HG03520 (cell line): ENCODE results near the gene SYNJ1.
"Not testable (repeated sequence)": the region's sequence is repeated elsewhere in the genome, so short reads cannot be mapped to it uniquely, and the experiment has no call there.

Experiments
- ATAC-seq: cut with Tn5 transposase; IDR thresholded peaks from one replicate; pipeline ENCODE4 v1.9.1; 2021; ENCODE audit warnings: mild to moderate bottlenecking, moderate library complexity; ENCODE audit not compliant: unreplicated experiment

Gene SYNJ1

DNA sequence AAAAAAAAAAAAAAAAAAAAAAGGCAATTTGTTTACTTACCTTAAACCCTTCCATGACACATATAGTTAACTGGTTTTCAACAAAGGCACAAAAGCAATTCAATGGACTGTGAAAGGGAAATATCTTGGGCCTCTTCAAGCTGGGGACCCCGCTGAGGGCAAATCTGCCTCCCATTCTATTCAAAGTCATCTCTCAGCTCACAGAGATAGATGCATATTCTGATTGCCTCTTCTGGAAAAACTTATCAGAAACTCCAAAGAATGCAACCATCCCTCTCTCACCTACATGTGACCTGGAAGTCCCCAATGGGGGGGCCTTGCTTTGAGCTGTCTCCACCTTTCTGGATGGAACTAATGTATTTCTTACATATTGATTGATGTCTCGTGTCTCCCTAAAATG is 12.1 kb upstream of the SYNJ1 start:
- no peak for ATAC-seq

DNA sequence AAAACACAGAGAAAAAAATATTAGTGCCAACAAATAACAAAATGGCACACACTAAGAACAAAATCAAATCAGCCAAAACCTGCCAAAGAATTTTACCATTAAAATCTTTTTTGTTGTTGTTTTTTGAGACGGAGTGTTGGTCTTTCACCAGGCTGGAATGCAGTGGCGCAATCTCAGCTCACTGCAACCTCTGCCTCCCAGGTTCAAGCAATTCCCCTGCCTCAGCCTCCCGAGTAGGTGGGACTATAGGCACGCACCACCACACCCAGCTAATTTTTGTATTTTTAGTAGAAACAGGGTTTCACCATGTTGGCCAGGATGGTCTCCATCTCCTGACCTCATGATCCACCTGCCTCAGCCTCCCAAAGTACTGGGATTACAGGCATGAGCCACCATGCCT is 8.3 kb upstream of the SYNJ1 start:
- ATAC-seq = not testable (repeated sequence)

DNA sequence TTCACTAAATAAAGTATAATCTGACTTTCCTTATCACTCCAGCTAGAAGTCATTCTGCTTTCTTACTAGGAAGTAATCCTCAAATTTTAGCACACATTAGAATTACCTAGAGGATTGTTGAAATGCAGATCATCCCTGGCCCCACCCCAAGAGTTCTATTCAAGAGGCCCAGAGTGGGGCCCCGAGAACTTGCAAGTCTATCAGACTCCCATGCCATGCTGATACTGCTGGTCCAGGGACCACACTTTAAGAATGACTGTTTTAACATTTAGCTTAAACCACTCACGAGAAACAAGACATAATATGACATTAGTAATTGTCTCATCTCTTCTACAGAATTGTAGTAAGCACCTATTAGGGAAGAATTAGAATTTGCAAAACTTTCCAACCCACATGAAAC is 7.7 kb upstream of the SYNJ1 start:
- no peak for ATAC-seq

DNA sequence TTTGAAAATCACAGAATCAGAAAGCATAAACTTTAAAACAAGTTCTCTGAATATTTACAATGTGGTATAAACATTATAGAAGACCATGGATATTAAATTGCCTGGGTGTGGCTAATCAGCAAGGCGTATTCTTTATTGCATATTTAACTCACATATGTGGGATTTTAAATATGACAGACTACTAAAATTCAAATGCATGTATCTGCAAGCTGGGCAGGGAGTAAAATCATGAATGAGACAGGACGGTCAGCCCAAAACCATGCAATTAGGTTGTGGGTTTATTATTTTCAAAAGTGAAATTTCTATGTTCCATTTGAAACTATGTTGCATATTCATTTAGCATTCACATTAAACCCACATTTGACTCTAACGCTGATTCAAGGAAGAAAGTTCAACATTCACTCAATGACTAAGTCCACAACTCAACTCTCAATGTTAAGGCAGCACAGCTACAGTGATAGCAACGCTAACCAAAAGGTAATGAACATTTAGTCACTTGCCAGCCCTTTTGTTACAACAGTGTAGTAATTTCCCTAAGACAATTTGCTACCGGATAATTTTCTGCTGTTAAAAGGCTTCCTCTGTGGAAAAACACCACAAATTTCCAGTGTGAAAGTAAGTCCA is 6.3 kb upstream of the SYNJ1 start:
- ATAC-seq = no peak

DNA sequence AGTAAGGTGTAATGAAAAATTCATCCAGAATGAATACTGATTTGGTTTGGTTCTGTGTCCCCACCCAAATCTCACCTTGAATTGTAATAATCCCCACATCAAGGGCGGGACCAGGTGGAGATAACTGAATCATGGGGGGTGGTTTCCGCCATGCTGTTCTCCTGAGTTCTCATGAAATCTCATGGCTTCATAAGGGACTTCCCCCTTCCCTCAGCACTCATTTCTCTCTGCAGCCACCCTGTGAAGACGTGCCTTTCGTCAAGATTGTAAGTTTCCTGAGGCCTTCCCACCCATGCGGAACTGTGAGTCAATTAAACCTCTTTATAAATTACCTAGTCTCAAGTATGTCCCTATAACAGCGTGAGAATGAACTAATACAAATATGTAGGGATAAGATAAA is 5.5 kb upstream of the SYNJ1 start:
- ATAC-seq = no peak

DNA sequence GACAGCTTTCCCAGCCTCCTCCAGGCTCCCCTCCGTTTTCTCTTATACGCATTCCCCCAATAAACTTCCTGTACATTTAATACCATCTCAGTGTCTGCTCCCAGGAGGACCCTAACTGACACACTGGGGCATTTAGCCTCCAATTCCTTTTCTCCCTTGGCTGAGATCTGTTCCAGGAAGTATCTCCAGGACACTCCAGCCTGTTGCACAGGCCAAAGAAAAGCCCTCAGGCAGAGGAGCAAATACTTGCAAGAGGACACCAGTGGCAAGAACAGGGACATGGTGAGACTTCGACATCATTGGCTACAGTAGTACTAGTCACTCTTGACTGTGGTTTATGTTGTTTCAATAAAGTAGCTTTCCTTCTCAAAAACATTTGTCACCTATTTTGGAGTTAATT is 4.7 kb upstream of the SYNJ1 start:
- no peak for ATAC-seq

DNA sequence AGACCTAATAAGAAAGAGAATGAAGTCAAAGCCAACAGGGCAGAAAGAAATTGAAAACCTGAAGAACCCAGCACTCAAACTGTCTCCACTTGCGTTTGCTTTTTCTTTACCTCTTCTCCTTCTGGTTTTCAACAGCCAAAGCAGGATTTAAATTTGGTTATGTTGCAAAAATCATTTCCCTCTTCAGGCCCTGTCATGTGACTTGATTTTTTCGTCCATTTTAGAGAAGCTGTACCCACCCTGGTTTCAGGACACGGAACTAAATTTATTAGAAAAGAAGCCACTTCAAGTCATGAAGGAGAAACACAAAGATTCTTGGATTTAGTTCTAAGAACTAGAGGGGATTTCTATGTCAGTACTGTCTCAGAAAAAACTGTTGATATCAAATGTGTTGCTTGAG is 1.0 kb upstream of the SYNJ1 start:
- ATAC-seq = no peak

DNA sequence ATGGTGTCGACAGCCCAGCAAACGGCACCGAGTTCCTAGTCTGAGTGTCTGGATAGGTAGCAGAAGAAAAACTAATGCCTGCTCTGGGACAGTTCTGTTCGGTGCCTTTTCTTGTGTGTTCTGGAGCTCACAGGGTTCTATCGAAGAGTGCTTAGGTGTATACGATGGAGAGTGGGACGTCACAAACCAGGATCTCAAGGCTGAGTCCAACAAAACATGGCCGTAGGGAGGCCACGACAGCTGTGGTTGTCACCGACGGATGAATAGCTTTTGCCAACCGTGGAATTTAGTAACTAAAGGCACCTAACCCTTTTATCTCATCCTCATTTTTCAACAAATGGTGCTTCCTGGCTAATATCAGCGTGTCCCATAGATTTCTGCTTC is 635 bp upstream of the SYNJ1 start:
- no peak for ATAC-seq

DNA sequence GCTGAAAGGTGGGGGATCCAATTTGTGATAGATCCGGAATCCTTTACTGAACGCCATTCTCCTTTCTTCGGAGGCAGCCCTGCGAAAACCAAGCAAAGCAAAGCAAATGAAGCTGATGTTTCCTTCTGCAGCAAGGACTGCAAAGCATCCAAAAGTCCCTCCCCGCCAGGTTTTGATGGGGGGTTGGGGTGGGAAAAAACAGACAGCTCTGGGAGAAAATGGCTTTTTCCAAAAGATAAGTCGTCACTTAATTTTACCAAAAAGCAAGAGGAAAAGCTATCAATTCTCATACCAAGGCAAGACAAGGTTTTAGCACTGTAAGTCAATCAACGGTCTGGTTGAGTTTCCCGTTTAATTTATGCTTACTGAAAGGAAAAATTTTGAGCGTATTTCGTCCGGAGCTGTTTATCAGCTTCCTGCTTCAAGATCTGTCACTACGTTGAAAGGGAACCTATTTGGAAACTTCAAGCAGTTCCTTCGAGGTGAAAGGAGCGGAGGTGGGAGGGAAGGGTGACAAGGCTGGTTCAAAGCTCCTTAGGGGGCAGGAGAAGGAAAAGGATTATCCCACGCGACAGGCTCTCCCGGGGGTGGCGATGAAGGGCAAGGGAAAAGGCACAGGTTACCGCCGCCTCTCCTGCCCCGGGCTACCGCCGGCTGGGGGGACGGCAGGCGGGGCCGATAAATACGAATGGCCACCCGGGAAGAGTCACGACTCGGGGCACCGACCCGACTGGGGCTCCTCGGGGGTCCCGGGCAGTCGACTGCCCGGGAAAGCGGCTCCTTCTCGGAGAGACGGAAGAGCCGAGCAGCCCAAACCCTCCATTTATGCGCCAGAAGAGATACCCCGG is 750 bp downstream of the SYNJ1 start:
- ATAC-seq = peak; percentile 23

DNA sequence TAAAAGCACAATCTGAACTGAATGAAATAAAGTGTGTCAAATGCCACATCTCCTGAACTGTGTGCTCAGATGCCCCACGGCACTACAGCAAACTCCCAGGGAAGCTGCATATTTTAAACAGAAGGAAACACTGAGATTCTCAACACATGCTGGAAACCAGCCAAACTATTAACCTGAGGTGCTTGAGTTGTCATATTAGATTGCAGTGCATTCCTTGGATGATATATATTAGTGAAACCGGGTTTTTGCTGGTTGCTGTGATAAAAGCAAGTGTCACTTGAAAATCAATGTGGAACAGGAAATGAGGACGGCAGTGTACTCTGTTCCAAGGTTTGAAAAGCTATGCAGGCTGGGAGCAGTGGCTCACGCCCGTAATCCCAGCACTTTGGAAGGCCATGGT is 8.7 kb downstream of the SYNJ1 start:
- ATAC-seq = no peak

DNA sequence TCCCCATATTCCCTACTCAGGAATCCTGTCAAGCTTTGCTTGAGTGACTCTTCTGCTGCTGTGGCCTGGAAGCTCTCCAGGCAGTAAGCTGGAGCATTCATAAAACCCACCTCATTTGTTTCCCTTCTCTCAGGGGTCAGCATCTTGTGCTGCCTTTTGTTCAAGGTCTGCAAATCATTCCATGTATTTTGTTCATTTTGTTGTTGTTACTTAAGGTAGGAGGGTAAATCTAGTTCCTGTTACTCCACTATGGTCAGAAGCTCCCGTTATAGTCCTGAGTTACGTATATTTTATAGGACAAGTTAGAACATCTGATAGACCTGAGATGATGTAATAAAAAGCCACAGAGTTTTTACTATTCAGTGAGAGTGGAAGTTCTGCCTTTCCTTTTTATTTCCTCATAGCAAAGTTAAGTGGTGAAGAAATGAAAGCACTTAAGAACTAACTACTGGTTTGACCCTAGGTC is 9.9 kb downstream of the SYNJ1 start:
- no peak for ATAC-seq

DNA sequence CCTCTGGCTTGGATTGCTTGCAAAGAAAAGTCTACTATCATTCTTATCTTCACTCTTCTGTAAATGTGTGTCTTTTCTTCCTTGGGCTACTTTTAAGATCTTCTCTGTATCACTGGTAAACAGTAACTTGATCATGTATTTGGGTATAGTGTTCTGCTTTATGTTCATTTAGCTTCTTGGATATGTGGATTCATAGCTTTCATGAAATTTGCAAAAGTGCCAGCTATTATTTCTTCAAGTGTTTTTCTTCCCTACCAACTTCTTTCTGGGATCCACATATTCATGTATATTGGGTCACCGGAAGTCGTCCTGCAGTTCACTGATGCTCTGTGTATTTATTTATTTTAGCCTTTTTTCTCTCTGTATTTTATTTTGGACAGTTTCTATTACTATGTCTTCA is 11.3 kb downstream of the SYNJ1 start:
- ATAC-seq = no peak

DNA sequence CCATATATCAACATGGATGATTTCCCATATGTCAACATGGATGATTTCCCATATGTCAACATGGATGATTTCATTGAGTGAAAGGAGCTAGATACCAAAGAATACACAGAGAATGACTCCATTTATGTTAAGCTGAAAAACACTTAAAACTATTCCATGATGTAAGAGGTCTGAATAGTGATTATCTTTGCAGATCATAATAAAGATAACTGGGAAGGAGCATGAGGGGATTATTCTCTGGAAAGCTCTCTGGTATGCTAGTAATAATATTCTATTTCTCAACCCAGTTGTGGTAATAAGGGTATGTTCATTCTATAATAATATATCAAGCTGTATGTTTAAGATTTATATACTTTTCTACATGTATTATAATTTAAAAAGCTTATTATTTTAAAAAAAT is 14.1 kb downstream of the SYNJ1 start:
- ATAC-seq = no peak

DNA sequence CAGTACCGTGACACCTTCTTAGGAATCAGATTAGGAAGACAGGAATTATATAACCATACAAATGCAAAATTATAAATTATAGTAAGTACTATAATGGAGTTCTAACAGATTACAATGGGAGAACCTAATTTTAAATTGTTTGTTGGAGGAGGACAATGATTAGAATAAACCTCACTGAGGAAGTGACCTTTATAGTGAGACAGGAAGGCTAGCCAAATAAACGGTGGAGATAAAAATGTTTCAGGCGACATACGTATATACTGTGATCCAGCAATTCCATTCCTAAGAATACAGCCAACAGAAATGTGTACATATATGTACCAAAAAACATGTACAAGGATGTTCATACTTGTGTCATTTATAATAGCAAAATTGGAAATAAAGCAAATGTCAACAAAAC is 15.2 kb downstream of the SYNJ1 start:
- ATAC-seq = no peak

DNA sequence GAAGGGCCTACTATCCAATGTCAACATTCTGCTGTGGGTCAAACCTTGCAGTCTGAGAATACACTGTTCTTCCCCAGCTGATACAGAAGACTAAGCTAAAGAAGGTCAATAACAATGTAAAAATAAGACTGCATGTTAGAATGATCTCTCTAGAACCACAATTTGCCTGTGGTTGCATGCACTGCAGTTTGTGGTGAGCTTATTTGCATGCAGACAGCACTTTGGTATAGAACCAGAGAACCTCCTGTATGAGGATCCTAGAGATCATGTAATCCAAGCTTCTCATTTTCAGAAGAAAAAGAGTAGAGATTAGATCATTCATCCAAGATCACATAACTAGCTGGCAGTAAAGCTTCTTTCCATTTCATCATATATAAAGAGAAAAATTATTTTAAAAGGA is 15.8 kb downstream of the SYNJ1 start:
- ATAC-seq = peak; percentile 94

DNA sequence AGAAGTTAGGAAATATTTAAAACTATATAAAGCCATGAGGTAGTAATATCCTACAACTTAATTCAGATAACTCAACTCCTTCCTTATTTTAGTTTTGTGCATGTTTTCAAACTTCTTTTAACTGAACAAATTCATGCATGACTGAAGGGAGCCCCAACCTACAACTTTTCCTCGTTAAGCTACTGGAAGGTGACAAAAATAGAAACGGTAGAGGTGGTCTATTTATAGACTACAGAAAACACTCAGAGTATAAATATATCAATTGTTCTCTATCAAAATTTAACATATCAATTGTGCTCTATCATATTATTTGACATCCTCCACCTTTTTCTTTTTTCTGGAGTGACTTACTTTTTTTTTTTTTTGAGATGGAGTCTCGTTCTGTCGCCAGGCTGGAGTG is 16.8 kb downstream of the SYNJ1 start:
- ATAC-seq = no peak

DNA sequence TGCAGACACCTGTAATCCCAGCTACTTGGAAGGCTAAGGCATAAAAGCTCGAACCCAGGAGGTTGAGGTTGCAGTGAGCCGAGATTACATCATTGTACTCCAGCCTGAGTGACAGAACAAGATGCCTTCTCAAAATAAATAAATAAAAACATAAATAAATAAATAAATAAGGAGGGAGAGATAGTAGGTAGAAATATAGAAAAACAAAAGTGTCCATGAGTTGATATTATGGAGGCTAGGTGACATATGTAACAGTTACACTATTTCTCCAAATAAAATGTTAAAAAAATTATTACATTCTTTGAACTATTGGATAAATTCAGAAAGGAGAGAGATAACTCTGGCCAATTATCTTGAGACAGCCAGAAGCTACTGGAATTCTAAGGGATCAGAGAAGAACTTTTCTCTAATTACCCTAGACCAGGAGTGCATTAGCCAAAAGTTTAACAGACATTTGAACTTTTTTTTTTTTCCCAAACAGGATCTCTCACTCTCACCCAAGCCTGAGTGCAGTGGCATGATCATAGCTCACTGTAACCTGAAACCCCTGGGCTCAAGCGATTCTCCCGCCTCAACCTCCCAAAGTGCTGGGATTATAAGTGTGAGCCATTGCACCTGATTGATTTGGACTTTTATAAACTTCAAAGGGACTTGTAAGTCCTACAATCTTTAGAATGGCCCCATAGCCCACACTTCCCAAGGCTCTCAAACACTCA is 17.6 kb downstream of the SYNJ1 start:
- ATAC-seq = no peak

DNA sequence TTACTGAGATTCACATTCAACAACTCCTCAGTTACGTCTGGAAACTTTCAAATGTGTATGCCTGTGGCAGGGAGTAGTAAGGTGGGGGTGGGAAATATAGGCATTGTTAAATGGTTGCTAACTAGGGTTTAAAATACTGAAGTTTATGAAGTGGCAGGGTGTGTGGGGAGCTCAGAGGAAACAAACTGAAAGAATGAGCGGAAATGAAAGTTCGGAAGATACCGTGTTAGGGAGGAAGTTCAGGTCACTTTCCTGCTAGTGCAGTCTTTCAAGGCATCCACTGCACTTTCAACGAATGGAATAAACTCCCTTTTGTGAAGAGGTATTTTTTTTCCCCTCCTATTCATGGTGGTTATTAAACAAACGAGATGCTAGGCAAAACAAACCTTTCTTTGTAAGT is 19.7 kb downstream of the SYNJ1 start:
- ATAC-seq = no peak

DNA sequence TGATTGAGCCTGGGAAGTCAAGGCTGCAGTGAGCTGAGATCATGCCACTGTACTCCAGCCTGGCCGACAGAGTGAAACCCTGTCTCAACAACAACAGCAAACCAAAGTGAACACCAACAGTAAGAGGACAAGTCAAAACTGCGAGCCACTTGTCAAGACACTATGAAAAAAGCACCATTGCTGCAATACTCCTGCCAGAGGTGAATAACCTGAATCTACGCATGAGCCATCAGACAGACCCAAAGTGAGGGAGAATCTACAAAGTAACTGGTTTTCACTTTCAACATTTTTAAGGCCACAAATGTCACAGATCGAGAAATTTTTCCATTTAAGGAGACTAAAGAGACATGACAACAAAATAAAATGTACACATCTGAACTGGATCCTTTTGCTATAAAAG is 21.9 kb downstream of the SYNJ1 start:
- no peak for ATAC-seq

DNA sequence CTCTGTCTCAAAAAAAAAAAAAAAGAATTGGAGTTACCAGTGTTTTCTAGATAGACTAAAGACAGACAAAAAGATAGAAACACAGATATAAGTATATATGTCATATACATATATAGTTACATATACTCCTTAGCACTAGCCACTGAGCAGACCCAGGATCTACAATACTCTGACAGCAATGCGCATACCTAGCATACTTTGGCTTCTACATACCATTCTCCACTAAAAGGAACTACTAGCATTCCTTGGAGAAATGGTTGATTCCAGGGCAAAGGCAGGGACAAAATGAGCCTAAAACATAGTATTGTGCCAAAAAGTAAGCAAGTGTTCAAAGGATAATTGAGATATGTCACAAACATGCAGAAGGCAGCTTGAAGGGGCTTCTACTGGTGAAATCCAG is 22.7 kb downstream of the SYNJ1 start:
- no peak for ATAC-seq

DNA sequence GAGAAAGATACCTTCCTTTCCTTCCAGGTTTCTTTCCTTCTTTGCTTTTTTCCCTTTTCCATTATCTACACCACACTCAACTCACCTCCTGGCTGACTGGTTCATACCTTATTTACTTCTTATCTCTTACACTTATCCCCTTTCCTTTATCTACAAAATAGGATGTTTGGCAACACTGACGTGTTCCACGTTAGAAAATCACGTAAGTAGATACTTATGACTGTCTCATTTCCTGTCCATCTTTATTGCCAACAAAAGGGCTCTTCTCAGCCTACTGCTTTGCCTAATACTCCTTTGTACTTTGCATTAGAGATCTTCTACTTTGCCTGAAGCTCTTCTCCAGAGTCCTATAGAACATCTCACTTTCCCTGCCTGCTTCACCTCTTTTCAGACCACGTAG is 25.1 kb downstream of the SYNJ1 start:
- no peak for ATAC-seq
